GM06990 (cell line): ENCODE data around the gene PIM2.
A peak's percentile ranks its signal among the peaks of the same experiment; 100 is the strongest.

ENCODE experiments used
- DNase-seq: peaks from one replicate; pipeline ENCODE4 v3.0.0-alpha.2; 2011; ENCODE audit not compliant: insufficient read length; ENCODE audit errors: extremely low read depth
- H3K27me3 ChIP-seq: replicated peaks from 2 replicates; pipeline ENCODE4 v1.6.0; 2011; ENCODE audit warnings: low read length; ENCODE audit not compliant: control insufficient read depth, insufficient read depth
- H3K36me3 ChIP-seq: 2 replicates; pipeline ENCODE4 v1.5.1; 2011; ENCODE audit warnings: low read length; ENCODE audit not compliant: control insufficient read depth, insufficient read depth
- H3K4me3 ChIP-seq: replicated peaks from 2 replicates; pipeline ENCODE4 v1.5.1; 2011; ENCODE audit warnings: low read depth, mild to moderate bottlenecking, control low read depth, low read length
- CTCF ChIP-seq: IDR thresholded peaks from 2 replicates; pipeline ENCODE4 v1.5.1; 2011; ENCODE audit warnings: low read length, control low read depth, mild to moderate bottlenecking, inconsistent platforms; ENCODE audit not compliant: insufficient read depth, poor library complexity, severe bottlenecking

PIM2 gene

GRCh38 chrX:48919947-48920717 lies 1.3 kb upstream of the PIM2 start:
- no peaks in the 10 kb centered on the region for H3K27me3 ChIP-seq
- peak overlapping the region; percentile 55 for H3K4me3 ChIP-seq
- no peak for TF ChIP-seq CTCF
- DNase-seq: no peak
- peaks cover 4% of the 10 kb centered on the region for H3K36me3 ChIP-seq

GRCh38 chrX:48919360-48919841 lies 577 bp upstream of the PIM2 start:
- DNase-seq: no peak
- no peak for TF ChIP-seq CTCF
- peaks cover 8% of the 10 kb centered on the region for H3K36me3 ChIP-seq
- H3K27me3 ChIP-seq: no peaks in the 10 kb centered on the region
- H3K4me3 ChIP-seq: peak overlapping the region; percentile 55

GRCh38 chrX:48918301-48918642 lies 552 bp downstream of the PIM2 start:
- DNase-seq: no peak
- no peak for TF ChIP-seq CTCF
- peaks cover 14% of the 10 kb centered on the region for H3K36me3 ChIP-seq
- H3K27me3 ChIP-seq: no peaks in the 10 kb centered on the region
- H3K4me3 ChIP-seq: peak overlapping the region; percentile 67

GRCh38 chrX:48917139-48918001 lies 1.5 kb downstream of the PIM2 start:
- Histone ChIP-seq H3K4me3 (peak overlapping the region; percentile 67), H3K27me3 (no peaks in the 10 kb centered on the region), H3K36me3 (peaks cover 12% of the 10 kb centered on the region)
- peak; percentile 86 for DNase-seq
- peak; percentile 91 for TF ChIP-seq CTCF

DNA sequence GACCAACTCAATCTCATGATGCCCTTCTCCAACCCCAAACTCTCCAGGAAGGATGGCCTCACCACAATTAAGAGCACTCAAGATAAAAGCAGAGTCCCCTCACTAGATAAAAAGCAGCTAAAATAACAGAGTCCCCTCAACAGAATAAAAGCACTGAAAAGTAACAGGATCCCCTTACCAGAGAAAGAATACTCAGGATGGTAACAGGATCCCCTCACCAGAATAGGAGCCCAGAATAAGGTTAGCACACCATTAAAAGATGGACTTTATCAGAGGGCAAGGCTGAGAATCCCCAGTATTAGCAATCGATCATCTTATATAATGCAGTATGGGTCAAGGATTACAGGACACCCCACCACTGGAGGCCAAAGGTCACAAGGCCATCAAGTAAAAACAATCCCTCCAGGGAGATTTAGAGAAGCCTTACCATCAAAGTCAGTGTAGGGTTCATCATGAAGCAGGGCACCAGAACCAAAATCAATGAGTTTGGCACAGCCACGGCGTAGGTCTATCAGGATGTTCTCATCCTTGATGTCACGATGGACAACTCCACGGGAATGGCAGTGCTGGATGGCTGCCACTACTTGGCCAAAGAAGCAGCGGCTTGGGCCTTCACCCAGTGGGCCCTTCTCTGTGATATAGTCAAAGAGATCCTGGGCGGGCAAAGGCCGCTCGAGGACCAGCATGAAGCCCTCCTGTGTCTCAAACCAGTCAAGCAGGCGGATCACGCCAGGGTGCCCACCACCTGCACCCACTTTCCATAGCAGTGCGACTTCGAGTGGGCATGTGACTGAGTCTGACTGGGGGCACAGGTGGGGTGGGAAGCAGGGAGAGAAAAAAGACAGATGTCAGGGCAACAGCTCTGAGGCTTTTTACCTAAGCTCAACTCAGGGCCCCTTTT lies 4.0 kb downstream of the PIM2 start:
- TF ChIP-seq CTCF: no peak
- Histone ChIP-seq H3K36me3 (peaks cover 12% of the 10 kb centered on the region), H3K27me3 (no peaks in the 10 kb centered on the region), H3K4me3 (no peak overlapping the region; the same call in 1 of the 2 replicates)
- DNase-seq: no peak
